Spleen (tissue), 11 donors: ENCODE results near the gene SCGB1A1. TPM values are rescaled to one million over a fixed set of nuclear protein-coding genes. Genes with fewer than 3 reads are reported as not detected.

Source experiments
- DNase-seq: peaks from one replicate; pipeline ENCODE4 v3.0.0-alpha.2; 2020
- H3K27ac ChIP-seq, 8 donors: fragments of 200-600 bp; sonication (generic) in 7 of 8; 1 replicate in 4 of 8; 2 replicates in 4 of 8; pipeline versions ENCODE4 v1.5.0 to v1.8.0; 2016 to 2021; ENCODE audit warnings: inconsistent platforms in 4 of 8, mild to moderate bottlenecking in 4 of 8, moderate library complexity in 1 of 8
- H3K27me3 ChIP-seq, 7 donors: fragments of 200-600 bp; sonication (generic) in 6 of 7; replicated peaks in 1 of 7; 1 replicate in 4 of 7; 2 replicates in 3 of 7; pipeline versions ENCODE4 v1.5.0 to v1.8.0; 2016 to 2021; ENCODE audit warnings: inconsistent platforms in 3 of 7, mild to moderate bottlenecking in 1 of 7
- H3K36me3 ChIP-seq, 6 donors: fragments of 200-600 bp; sonication (generic) in 5 of 6; 1 replicate in 4 of 6; 2 replicates in 2 of 6; pipeline versions ENCODE4 v1.5.0 to v1.8.0; 2016 to 2021; ENCODE audit warnings: inconsistent platforms in 2 of 6
- H3K4me1 ChIP-seq, 6 donors: fragments of 200-600 bp; sonication (generic) in 5 of 6; 1 replicate in 3 of 6; 2 replicates in 3 of 6; pipeline versions ENCODE4 v1.5.0 to v1.8.0; 2016 to 2021; ENCODE audit warnings: inconsistent platforms in 3 of 6
- H3K4me3 ChIP-seq, 8 donors: fragments of 200-600 bp; sonication (generic) in 7 of 8; 1 replicate in 4 of 8; 2 replicates in 4 of 8; pipeline versions ENCODE4 v1.5.0 to v1.8.0; 2016 to 2021; ENCODE audit warnings: inconsistent platforms in 4 of 8, mild to moderate bottlenecking in 4 of 8, moderate library complexity in 2 of 8
- H3K9me3 ChIP-seq, 8 donors: fragments of 200-600 bp; sonication (generic) in 7 of 8; 1 replicate in 4 of 8; 2 replicates in 4 of 8; pipeline versions ENCODE4 v1.5.0 to v1.8.0; 2016 to 2021; ENCODE audit warnings: inconsistent platforms in 4 of 8
- POLR2A ChIP-seq, 3 donors: fragments of 450-650 bp; IDR thresholded peaks; one replicate each; pipeline ENCODE4 v1.5.1; 2017; ENCODE audit warnings: antibody characterized with exemption in 3 of 3, mild to moderate bottlenecking in 1 of 3
- POLR2AphosphoS5 ChIP-seq, 3 donors: sonication (generic); formaldehyde crosslinking; IDR thresholded peaks; one replicate each; pipeline ENCODE4 v1.5.1; 2017; ENCODE audit warnings: antibody characterized with exemption in 3 of 3
- WGBS, 5 donors: extraction: QIAGEN DNeasy Blood & Tissue Kit in 3 of 5; methylation state at CpG; one replicate each; pipeline versions ENCODE4 v1.1.5 to v1.1.7; 2013 to 2018; 5-methylcytosine and 5-hydroxymethylcytosine counted together
- intact Hi-C: fragments of 100-400 bp; cut with DNase I; formaldehyde crosslinking; loops from one replicate; pipeline ENCODE4 v1.15.0; 2023; ENCODE audit warnings: low total_unique reads
- polyA plus RNA-seq, 3 donors: library from polyadenylated mRNA; stranded (reverse); fragments of 200-250 nt; gene quantifications; one replicate each; pipeline ENCODE4 v1.2.1, GENCODE V29; 2013
- total RNA-seq, 7 donors: library from RNA; depleted of rRNA in 3 of 7; stranded (reverse); fragments of >200 nt in 3 of 7; fragmentation: NEBNext Ultra II Directional in 4 of 7; extraction: Animal tissue kit (Norgen Biotek cat#: 25700) in 4 of 7; gene quantifications; one replicate each; pipeline versions ENCODE4 v1.1.0 to v1.2.1, GENCODE V29; 2016 to 2021
- TF ChIP-seq, protein P1 (sequence below), 11 experiments: fragments of 200-600 bp in 7 of 11; fragments of 450-650 bp in 4 of 11; sonication (generic) in 4 of 11; IDR thresholded peaks in 8 of 11; conservative IDR thresholded peaks in 3 of 11; 1 replicate in 7 of 11; 2 replicates in 4 of 11; pipeline versions ENCODE4 v1.4.0 to v1.8.0; 2016 to 2021; ENCODE audit warnings: antibody characterized with exemption in 11 of 11, inconsistent platforms in 4 of 11, mild to moderate bottlenecking in 1 of 11
- donor health status: healthy with polysubstance abuse.
- donor health status: DM: no; HTN: no; CAD: no; lungs with moderate emphysema.
- donor health status: DM: no; HTN: no; CAD: no.
- donor health status: Bipolar disorder and iron deficiency.
- donor health status: healthy.
- donor health status: DM: no; HTN: no; CAD: no.
- donor health status: DM: yes; HTN: yes; CAD: no.

Gene SCGB1A1
- total and polyA plus RNA-seq, 10 donors: 0.35 TPM; not detected in 9

DNA sequence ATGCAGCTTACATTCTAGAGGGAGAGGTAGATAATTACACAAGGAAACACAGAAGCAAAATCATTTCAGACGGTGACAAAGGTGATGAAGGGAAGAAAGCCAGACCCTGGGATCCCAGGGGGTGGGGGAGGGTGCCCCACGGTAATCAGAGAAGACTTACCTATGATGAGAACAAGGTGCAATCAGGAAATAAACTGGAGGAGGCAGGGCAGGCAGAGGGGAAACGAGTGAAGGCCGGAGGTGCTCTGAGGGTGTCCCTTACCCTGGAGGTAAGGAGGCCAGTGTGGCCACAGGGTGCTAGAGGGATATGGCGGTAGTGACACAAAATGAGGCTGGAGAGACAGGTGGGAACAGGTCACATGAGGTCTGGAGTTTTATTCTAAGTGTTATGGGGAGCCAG is 13.9 kb upstream of the SCGB1A1 start:
- Histone ChIP-seq H3K4me1 (peaks cover 10 to 37% (median 27%) of the 10 kb centered on the region in 6 donors), H3K27me3 (no peaks in the 10 kb centered on the region), H3K36me3 (no peaks in the 10 kb centered on the region), H3K27ac (no peak overlapping the region), H3K9me3 (no peaks in the 10 kb centered on the region), H3K4me3 (no peak overlapping the region)
- no peak for TF ChIP-seq POLR2AphosphoS5 (IDR thresholded peaks at IDR 0.05)
- TF ChIP-seq, protein P1, sequence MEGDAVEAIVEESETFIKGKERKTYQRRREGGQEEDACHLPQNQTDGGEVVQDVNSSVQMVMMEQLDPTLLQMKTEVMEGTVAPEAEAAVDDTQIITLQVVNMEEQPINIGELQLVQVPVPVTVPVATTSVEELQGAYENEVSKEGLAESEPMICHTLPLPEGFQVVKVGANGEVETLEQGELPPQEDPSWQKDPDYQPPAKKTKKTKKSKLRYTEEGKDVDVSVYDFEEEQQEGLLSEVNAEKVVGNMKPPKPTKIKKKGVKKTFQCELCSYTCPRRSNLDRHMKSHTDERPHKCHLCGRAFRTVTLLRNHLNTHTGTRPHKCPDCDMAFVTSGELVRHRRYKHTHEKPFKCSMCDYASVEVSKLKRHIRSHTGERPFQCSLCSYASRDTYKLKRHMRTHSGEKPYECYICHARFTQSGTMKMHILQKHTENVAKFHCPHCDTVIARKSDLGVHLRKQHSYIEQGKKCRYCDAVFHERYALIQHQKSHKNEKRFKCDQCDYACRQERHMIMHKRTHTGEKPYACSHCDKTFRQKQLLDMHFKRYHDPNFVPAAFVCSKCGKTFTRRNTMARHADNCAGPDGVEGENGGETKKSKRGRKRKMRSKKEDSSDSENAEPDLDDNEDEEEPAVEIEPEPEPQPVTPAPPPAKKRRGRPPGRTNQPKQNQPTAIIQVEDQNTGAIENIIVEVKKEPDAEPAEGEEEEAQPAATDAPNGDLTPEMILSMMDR (IDR thresholded peaks at IDR 0.05 in 8 of 11, conservative IDR thresholded peaks at IDR 0.05 in 3 of 11): no peak
- no peak for TF ChIP-seq POLR2A (IDR thresholded peaks at IDR 0.05)
- DNase-seq: no peak
- intact Hi-C loops: no loop called here
- WGBS, 5 donors: 83 to 89% (median 87%) methylated on average over 5 of the region's 5 CpGs

GRCh38 chr11:62406034-62406433 is 12.8 kb upstream of the SCGB1A1 start:
- no peaks in the 10 kb centered on the region for H3K36me3 ChIP-seq
- no peaks in the 10 kb centered on the region for H3K27me3 ChIP-seq
- H3K4me3 ChIP-seq: no peak overlapping the region
- H3K27ac ChIP-seq: no peak overlapping the region
- DNase-seq: no peak
- H3K9me3 ChIP-seq: no peaks in the 10 kb centered on the region
- H3K4me1 ChIP-seq: peaks cover 9 to 25% (median 19%) of the 10 kb centered on the region in 6 donors
- intact Hi-C loops: no loop called here
- TF ChIP-seq POLR2A (IDR thresholded peaks at IDR 0.05): no peak
- TF ChIP-seq POLR2AphosphoS5 (IDR thresholded peaks at IDR 0.05): no peak
- TF ChIP-seq, protein P1 (IDR thresholded peaks at IDR 0.05 in 8 of 11, conservative IDR thresholded peaks at IDR 0.05 in 3 of 11): no peak
- 59 to 90% (median 76%) methylated on average over 4 of the region's 4 CpGs for WGBS, 5 donors

DNA sequence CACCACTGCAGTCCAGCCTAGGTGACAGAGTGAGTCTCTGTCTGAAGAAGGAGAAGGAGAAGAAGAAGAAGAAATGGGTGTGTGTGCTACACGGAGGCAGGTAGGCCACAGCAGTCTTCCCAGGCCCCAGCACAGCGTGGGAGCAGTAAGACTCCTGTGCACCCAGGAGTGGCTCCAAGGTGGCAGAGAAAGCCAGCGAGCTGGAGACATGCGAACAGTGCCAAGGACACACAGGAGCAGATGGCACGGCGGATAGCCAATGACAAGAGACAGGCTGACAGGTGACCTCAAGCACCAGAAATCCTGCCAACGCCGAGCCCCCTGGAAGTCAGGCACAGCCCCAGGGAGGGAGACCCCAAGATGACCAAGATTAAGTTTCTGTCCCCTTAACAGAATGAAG is 9.0 kb upstream of the SCGB1A1 start:
- no peaks in the 10 kb centered on the region for H3K9me3 ChIP-seq

GRCh38 chr11:62410972-62411371 is 7.9 kb upstream of the SCGB1A1 start:
- Histone ChIP-seq H3K4me3 (no peak overlapping the region), H3K36me3 (no peaks in the 10 kb centered on the region), H3K27me3 (no peaks in the 10 kb centered on the region), H3K4me1 (peaks cover 0 to 18% (median 2%) of the 10 kb centered on the region in 6 donors), H3K9me3 (no peaks in the 10 kb centered on the region), H3K27ac (no peak overlapping the region)
- no peak for TF ChIP-seq POLR2A (IDR thresholded peaks at IDR 0.05)
- TF ChIP-seq, protein P1 (IDR thresholded peaks at IDR 0.05 in 8 of 11, conservative IDR thresholded peaks at IDR 0.05 in 3 of 11): no peak
- TF ChIP-seq POLR2AphosphoS5 (IDR thresholded peaks at IDR 0.05): no peak
- 82 to 95% (median 88%) methylated on average over 8 of the region's 8 CpGs for WGBS, 5 donors
- intact Hi-C loops: no loop called here
- no peak for DNase-seq

More for the DNA sequence above, 9.0 kb upstream of the SCGB1A1 start:
- intact Hi-C loops: no loop called here
- DNase-seq: no peak
- Histone ChIP-seq H3K27ac (no peak overlapping the region), H3K36me3 (no peaks in the 10 kb centered on the region), H3K4me1 (peaks cover 0 to 18% (median 2%) of the 10 kb centered on the region in 6 donors), H3K4me3 (no peak overlapping the region), H3K27me3 (no peaks in the 10 kb centered on the region)
- WGBS, 5 donors: 88 to 96% (median 89%) methylated on average over 8 of the region's 8 CpGs
- TF ChIP-seq POLR2A (IDR thresholded peaks at IDR 0.05) (no peak), POLR2AphosphoS5 (IDR thresholded peaks at IDR 0.05) (no peak)
- TF ChIP-seq, protein P1 (IDR thresholded peaks at IDR 0.05 in 8 of 11, conservative IDR thresholded peaks at IDR 0.05 in 3 of 11): no peak
